ENCODE measurements around the gene COMMD8. TPM values are rescaled to one million over a fixed set of nuclear protein-coding genes. Genes with fewer than 3 reads are reported as not detected.

Gene COMMD8
- 10 to 100 TPM; 10.8 to 21.4 (median 17.5) TPM for total RNA-seq
- 10 to 100 TPM; 21.9 to 41.4 (median 35.4) TPM for polyA plus RNA-seq

GRCh38 chr4:47463235-47463956, at the start of gene COMMD8:
TSS of gene COMMD8 (minus strand) at chr4:47463702. CDS start at chr4:47463651, 51 bp downstream.
- WGBS, 2 donors = 0% methylated on average over 51 of the region's 51 CpGs
- Histone ChIP-seq H3K4me1 (peaks cover 0 to 16% (median 7%) of the 10 kb centered on the region in 4 donors), H3K4me3 (peak within 1 kb of the TSS; percentile 77 to 94 (median 85)), H3K27ac (peak within 1 kb of the TSS; percentile 84 to 90 (median 87)), H3K9me3 (no peaks in the 10 kb centered on the region), H3K27me3 (no peaks in the 10 kb centered on the region), H3K36me3 (peaks cover 0 to 15% (median 0%) of the 10 kb centered on the region in 4 donors)
- TF ChIP-seq POLR2AphosphoS5 (IDR thresholded peaks at IDR 0.05) = peak; percentile 50 to 86 (median 78)
- TF ChIP-seq EP300 (IDR thresholded peaks at IDR 0.05) = peak in 1 of 4 donors; percentile 4
- peak in 1 of 2 donors; percentile 17 for TF ChIP-seq POLR2A (IDR thresholded peaks at IDR 0.05)
- TF ChIP-seq CTCF (IDR thresholded peaks at IDR 0.05) = peak in 2 of 4 experiments; percentile 43 to 45
- peak; percentile 98 for DNase-seq
- intact Hi-C loops (cut with DNase I) = loop anchor here (1.0 to 2.0 kb wide), 2 partner anchors 21 to 101 kb away; partner anchors contain the start of gene ATP10D

- Histone ChIP-seq H3K4me3 (no peak overlapping the region), H3K36me3 (peaks cover 0 to 27% (median 0%) of the 10 kb centered on the region in 4 donors), H3K27me3 (no peaks in the 10 kb centered on the region), H3K4me1 (peaks cover 0 to 24% (median 14%) of the 10 kb centered on the region in 4 donors), H3K9me3 (no peaks in the 10 kb centered on the region), H3K27ac (peak overlapping the region; percentile 7 to 49 (median 36))
- WGBS, 2 donors = 35 to 39% methylated on average over 2 of the region's 2 CpGs
- intact Hi-C loops (cut with DNase I) = no loop called here
- no peak for DNase-seq
- TF ChIP-seq POLR2AphosphoS5 (IDR thresholded peaks at IDR 0.05) = no peak
- no peak for TF ChIP-seq EP300 (IDR thresholded peaks at IDR 0.05)
- TF ChIP-seq CTCF (IDR thresholded peaks at IDR 0.05) = no peak
- no peak for TF ChIP-seq POLR2A (IDR thresholded peaks at IDR 0.05)
Observed at GRCh38 chr4:47510506-47511143, 47.1 kb upstream of the COMMD8 start.

GRCh38 chr4:47505666-47506065, 42.2 kb upstream of the COMMD8 start:
- Histone ChIP-seq H3K27me3 (no peaks in the 10 kb centered on the region), H3K36me3 (no peaks in the 10 kb centered on the region), H3K27ac (no peak overlapping the region), H3K9me3 (no peaks in the 10 kb centered on the region), H3K4me1 (peaks cover 0 to 13% (median 9%) of the 10 kb centered on the region in 4 donors), H3K4me3 (no peak overlapping the region)
- DNase-seq = no peak
- TF ChIP-seq CTCF (IDR thresholded peaks at IDR 0.05) = no peak
- TF ChIP-seq POLR2AphosphoS5 (IDR thresholded peaks at IDR 0.05) = no peak
- TF ChIP-seq EP300 (IDR thresholded peaks at IDR 0.05) = no peak
- no peak for TF ChIP-seq POLR2A (IDR thresholded peaks at IDR 0.05)
- intact Hi-C loops (cut with DNase I) = no loop called here
- 94 to 96% methylated on average over 3 of the region's 3 CpGs for WGBS, 2 donors

- Histone ChIP-seq H3K9me3 (no peaks in the 10 kb centered on the region), H3K27ac (no peak overlapping the region), H3K4me3 (no peak overlapping the region), H3K4me1 (peaks cover 0 to 8% (median 5%) of the 10 kb centered on the region in 4 donors), H3K36me3 (no peaks in the 10 kb centered on the region), H3K27me3 (no peaks in the 10 kb centered on the region)
- 75 to 81% methylated on average over 3 of the region's 3 CpGs for WGBS, 2 donors
- TF ChIP-seq POLR2A (IDR thresholded peaks at IDR 0.05) (no peak), EP300 (IDR thresholded peaks at IDR 0.05) (no peak), CTCF (IDR thresholded peaks at IDR 0.05) (no peak)
- no peak for DNase-seq
- intact Hi-C loops (cut with DNase I) = no loop called here
Observed at GRCh38 chr4:47505147-47505546, 41.6 kb upstream of the COMMD8 start.
